SK-N-MC (cell line): Measurements from ENCODE around the gene KEAP1.

Source experiments
- EZH2 ChIP-seq: fragments of 200-600 bp; sonication (generic); IDR thresholded peaks from one replicate; pipeline ENCODE4 v1.6.1; 2017; ENCODE audit warnings: antibody characterized with exemption
- FOXP2 ChIP-seq: optimal IDR thresholded peaks from 2 replicates; pipeline ENCODE3; 2011; ENCODE audit warnings: mild to moderate bottlenecking, moderate library complexity; ENCODE audit not compliant: insufficient read depth; ENCODE audit errors: extremely low read length, control extremely low read depth

DNA sequence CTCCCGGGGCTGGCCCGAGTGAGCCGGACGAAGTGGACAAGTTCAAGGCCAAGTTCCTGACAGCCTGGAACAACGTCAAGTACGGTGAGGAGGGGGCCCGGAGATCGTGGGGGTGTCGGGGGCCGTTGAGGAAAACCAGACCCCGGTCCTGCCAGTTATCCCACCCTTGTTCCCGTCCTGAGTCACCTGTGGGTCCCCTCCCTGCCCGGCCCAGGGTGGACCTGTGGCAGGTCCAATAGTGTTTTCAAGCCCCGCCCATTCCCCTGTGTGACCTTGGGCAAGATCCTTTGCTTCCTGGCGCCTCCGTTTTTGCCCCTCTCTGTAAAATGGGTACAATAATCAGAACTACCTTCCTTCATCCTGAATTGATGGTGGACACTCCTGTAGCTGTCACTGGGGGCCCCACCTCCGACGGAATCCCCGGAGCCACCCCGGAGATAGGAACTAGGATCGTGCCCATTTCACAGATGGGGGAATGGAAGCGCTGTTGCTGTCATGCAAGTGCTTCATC lies 41.1 kb upstream of the KEAP1 start:
- TF ChIP-seq FOXP2 (no peak), EZH2 (no peak)
